Epithelial cell of prostate (primary cell): ENCODE measurements around the gene BCL2.
A peak's percentile ranks its signal among the peaks of the same experiment; 100 is the strongest.

Source experiments
- DNase-seq: peaks from one replicate; pipeline ENCODE4 v3.0.0-alpha.2; 2011; ENCODE audit warnings: low read depth, low spot score
- H3K27ac ChIP-seq: fragments of 450-650 bp; 2 replicates; pipeline ENCODE4 v1.5.1; 2017; ENCODE audit warnings: mild to moderate bottlenecking

BCL2 gene

DNA sequence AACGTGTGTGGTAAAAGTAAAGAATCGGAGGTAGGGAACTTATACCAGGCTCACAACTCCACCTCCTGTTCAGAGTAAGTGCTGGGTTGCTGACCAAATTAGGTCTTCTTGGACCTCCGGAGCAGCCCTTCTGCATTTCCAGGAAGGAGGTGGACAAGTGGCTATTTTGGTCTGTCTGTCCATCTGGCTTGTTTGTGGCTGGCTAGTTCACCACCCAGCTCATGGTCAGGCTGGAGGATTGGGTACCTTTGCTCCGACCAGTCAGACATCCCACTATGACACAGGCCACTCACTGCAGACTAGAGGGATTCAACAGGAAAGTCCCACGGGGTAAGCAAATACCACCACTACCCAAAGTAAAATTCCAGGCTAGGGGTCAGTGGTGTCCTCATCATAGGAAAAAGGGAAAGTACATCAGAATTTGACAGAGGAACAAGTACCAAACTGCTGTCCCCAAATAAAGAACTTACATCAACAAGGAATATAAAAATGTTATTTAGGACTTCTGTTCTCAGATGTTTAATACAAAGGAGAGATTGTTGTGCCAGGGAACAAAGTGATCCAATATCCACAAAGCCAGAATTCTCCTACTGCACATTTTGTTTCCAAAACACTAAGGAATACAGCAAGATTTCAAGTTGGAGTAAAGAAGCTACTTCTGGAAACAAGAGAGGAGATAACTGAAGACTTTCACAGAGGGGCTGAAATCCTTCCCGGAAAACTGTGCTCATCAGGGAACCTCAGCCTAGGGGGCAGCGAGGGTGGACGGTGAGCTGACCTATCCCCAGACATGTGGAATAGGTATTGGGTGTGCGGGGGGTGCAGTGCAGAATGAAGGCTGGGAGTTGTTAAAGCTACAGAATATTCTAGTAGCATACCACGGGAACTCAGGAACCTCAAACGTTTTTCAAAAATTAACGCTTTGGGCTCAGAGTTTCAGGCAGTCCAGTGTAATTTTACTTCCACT lies 56.9 kb downstream of the BCL2 start:
- DNase-seq = no peak
- no peak overlapping the region for H3K27ac ChIP-seq

DNA sequence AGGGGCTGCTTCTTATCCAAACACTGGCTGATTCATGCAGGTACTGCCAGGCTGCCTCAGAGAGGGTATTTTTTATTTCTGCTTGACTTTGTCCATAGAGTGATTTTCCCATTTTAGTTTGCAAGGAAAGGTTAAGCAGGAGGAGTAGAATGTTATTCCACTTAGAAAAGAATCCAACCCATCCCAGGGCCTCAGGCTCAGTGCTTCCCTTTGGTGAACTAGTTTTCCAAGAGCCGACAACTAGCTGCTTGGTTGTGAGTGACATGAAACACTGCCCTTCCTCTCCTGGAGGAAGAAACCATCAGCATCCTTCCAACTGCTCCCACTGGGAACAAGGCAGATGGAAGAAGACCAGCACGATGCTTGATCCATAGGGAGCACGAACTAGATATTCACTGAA lies 58.5 kb downstream of the BCL2 start:
- no peak overlapping the region for H3K27ac ChIP-seq
- no peak for DNase-seq

DNA sequence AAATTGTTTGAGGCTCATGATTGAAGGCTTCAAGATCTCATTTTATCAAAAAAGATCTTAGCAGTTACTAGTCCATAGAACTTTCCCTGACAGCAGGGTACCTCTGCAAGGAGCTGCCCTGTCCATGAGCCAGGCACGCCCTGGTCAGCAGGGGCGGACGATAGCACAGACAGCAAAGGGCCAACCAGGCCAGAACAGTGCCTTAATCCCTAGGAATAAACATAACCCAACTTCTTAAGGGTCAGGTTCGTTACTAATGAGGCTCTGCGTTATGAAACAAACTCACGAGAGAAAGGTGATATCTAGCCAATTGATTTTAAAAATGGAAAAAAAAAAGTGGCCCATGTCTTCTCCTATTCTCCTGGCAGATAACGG lies 59.2 kb downstream of the BCL2 start:
- no peak for DNase-seq
- H3K27ac ChIP-seq = no peak overlapping the region

DNA sequence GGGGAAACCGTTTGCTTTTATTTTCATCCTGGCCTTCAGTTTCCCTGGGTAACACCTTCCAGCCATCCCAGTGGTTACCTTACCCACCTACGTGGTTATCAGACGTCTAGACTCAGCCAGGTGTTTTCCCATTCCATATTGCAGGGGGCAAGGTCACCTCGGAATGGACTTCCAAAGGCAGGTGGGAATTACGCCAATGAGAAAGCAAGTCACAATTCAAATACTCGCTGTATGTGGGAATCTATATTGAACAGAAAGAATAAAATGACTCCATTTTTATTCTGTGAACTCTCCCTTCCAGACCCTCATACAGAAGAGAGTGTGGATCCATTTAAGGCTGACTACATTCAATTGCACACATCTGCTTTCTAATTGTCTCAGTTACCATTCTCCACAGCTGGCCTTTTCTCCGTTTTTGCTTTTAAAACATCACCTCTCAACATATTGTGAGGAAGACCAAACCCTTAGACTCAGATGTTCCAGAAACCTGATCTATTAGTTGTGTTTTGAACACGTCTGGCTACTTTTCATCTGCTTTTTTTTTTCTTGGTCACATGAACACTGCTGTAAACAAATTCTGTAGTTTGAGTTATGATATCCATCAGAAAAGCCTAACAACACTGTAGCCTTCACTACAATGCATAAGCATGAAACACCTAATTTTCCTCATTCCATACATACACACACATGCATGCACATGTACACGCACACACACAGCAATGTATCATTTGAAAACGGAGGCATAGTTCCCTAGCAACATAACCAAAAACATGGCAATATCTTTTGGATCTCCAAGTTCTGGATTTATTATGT lies 59.8 kb downstream of the BCL2 start:
- H3K27ac ChIP-seq = no peak overlapping the region
- peak; percentile 34 for DNase-seq

DNA sequence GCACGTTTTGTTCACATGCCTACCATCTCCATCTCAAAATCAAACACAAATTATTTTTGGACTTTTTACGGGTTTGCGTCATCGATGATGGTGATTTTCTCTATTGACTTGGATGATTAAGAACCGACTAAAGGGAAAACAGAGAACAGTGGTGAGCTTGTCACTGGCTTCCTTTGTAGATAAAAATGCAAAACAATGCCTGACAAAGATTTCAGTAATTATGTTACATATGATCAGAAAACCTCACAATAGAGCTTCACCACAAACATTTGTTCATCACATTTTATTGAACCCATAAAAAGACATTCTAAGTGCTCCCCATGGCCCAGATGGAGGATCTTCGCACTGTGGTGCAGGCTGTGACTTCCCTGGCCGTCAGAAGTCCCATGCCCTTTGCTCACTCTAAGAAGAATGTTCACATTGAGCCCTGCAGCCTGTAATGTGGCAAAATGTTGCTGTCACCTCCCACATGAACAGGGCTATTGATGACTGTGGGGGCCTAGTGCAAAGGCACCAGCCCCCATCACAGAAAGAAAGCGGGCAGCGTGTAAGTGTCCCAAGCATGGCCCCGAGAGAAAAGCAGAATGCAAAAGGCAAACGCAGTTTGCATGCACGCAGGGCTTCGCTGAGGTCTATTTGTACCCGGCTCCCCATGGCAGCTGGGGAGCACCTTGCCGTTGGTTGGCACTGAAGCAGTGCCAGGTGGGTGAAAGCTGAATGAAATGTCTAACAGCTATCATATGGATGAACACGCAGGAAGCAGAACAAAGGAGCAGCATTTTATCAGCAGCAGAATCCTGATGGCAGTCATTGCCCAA lies 60.6 kb downstream of the BCL2 start:
- DNase-seq = no peak
- H3K27ac ChIP-seq = no peak overlapping the region

DNA sequence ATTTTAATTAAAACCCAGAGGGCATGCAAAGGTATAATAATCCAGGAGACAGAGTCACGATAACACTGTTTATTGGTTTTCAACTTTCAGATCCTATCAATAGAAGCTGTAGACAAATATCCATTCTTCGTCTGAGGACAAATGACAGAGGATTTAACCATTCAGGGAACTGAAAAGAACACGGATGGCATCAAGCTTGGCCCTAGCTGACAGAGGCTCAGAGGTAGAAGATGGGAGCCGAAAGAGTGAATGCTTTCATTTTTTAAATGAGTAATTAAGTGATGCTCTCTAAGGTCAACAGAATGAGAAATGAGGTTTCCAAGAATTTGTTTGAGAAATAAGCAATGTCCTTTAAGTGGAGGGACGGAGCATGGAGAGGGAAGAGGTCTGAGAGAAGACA lies 62.1 kb downstream of the BCL2 start:
- no peak overlapping the region for H3K27ac ChIP-seq
- DNase-seq = no peak

DNA sequence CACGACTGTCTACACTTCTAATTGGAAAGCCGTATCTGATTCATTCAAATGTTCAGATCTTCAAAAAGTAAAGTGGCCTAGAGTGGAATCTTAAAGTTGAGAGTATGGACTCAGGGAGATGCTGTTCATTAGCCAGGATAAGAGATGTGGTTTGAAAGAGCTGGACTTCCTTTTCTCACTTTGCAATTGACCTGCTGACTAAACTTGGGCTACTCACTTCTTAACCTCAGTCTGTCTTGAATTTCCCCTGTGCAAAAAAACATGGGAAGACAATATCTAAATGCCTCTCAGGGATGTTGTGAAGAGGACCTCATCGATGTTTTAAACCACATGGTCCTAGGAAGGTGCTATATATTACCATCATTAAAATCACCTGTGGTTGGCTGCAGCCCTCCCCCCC lies 64.1 kb downstream of the BCL2 start:
- DNase-seq = no peak
- no peak overlapping the region for H3K27ac ChIP-seq

DNA sequence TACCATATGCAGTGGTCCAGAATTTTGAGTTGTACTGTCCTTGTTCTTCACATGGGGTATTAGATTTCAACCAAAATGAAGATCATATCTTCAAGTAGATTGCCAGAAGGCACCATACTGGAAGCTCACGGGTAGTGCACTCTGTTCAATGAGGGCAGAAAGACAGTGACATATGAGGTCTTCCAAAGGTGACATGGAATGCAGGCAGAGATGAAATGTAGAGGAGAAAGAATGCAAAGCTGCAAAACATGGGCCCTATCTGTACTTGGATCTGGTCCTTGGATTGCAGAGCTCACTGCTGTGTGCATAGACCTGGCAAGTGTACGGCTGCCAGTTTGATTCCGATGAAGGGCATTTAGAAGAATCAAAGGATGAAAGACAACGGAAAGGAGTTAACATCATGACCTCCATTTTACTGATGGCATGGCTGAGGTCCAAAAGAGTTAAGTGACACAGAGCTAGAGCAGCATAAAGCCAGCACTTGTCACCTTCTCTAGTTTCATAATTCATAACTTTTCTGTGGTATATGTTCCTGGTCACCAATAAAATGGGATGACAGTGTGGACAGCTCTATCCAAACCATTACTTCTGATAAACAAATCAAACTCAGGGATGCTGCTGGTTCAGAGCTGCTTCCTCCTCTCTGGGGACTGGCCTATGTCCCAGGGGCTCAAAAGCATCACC lies 64.7 kb downstream of the BCL2 start:
- DNase-seq = no peak
- no peak overlapping the region for H3K27ac ChIP-seq

DNA sequence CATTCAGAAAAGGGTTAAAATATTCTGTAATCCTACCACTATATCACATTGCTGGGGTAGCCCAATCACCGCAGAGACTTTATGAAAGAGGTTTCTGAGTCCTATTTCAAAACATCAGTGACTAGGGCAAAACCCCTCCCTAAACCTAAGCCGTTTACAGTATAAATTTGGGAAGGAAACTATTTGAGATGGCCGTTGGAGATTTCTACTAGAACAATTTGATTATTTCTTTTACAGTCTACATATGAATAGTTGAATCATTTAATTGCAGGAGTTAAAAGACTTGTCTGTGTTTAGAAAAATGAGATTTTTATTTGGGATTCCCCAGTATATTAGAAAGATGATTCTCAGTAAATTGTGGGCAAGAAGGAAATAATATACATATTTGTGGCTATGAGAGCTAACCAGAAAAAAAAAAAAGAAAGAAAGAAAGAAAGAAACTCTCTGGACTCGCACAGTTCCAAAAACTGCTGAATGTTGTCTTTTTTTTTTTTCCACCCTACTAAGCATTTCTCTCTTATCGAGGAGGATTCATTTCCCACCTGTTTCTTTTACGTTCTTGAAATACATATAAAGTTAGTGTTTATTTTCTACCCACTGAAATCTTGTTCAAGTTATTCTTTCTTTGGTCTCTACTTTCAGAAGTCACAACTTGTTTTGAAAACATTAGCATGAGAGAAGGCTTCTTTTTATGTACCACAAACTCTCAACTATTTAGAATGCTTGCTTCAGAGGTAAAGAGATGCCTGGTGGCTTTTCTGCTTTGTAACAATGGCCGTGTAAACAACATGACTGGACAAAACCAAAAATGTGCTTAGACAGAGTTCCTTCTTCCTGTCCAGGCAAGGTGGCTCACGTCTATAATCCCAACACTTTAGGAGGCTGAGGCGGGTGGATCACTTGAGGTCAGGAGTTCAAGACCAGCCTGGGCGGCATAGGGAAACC lies 65.9 kb downstream of the BCL2 start:
- peak overlapping the region; percentile 34 for H3K27ac ChIP-seq
- DNase-seq = peak; percentile 29

DNA sequence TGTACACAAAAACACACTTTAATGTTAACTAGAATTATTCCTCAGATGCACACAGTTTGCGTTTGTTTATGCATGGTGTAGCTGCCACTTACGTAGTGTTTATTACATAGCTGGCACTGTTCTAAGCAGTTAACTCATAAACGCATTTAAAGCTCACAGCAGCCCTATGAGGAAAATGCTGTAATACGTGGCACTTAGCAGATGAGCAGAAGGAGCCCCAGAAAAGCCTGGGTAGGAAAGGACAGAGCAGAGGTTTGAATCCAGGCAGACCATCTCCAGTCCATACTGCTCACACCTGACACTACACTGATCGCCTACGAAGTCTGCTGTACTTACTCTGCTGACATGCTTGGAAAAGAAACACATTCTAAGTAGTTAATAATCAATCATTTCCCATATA lies 66.6 kb downstream of the BCL2 start:
- H3K27ac ChIP-seq = peak overlapping the region; percentile 34
- DNase-seq = no peak

DNA sequence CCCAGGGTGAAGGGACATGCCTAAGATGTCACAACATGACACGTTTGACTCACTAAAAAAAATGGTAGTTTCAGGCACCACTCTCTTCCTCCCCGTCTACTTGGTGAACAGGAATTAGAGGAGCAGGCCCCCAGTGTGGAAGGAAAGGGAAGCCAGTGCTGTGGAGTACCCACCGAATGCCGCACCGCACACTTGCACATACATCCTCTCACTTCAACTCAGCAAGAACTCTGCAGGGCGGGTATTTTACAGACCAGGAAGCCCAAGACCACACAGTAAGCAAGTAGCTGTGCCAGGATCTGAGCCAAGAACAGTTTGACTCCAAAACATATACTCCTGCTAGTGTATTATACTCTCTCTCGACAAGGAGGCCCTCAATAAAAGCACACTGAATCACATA lies 69.8 kb downstream of the BCL2 start:
- no peak for DNase-seq
- no peak overlapping the region for H3K27ac ChIP-seq

DNA sequence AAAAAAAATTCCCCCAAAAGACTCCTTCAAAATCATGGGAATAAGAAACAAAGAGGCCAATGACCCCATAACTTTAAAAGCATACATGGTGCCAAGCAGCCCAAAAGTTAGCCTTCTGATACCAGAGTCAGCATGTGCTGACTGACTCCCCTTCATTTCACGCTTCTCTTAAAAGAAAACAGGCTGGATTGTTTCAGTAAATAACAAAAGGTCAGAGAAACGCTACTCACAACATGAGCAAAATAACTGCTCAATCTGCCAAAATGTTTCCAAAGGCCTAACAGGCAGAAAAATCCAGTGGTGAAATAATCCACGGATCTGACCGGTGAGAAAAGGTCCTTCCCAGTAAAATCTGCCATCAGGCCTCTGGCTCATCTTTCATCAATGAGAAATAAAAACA lies 71.6 kb downstream of the BCL2 start:
- DNase-seq = no peak
- H3K27ac ChIP-seq = no peak overlapping the region

DNA sequence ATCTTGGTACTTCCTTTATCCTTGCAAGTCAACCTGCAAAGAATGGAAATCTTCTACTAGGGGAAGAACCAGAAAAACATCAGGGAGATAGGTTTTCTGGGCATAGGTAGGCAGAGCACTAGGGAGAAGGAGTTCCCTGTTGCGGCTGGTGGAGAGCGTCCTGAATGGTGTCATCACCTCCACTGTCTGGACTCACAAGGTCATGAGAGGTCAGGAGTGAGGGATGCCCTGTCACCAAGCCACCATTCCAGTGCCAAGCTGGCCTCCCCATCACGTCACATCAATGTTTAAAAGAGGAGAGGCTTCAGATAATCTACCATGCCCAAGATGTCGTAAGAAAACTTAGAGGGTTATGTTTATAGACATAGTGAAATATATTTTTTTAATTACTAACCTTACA lies 72.1 kb downstream of the BCL2 start:
- no peak for DNase-seq

DNA sequence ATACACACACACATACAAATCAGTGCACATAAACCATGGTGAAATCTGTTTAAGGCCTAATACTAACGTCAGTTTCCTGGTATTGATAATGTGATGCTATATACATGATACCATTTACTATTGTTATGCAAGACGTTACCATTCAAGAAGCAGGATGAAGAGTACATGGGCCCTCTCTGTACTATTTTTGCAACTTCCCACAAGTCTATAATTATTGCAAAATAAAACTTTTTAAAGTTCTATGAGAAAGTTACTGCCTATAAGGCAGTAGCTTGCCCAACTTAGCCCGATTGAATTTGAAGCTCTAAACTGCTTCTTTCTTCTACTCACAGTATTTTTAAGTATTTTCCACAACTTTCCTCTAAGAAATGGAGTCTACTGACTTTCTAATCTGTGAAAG lies 74.0 kb downstream of the BCL2 start:
- H3K27ac ChIP-seq = no peak overlapping the region
- no peak for DNase-seq

More for the DNA sequence above, 72.1 kb downstream of the BCL2 start:
- no peak overlapping the region for H3K27ac ChIP-seq

DNA sequence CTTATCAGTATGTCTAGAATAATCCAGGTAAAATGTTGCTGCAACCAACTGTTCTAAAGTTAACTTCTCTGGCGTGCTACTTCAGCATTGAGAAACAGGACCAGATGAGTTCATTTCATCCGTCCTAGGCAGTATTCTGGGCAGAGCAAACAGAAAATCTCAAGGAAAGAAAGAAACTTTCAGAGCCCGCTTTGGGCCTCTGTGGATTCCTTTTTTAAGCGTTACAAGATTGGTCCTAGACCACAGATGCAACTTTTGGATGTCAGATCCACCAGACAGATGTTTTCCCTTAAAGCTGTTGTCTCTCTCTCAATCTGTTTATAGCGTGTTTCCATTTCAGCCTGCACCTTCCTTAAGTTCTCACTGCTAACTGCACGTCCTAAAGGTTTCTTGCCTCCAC lies 75.0 kb downstream of the BCL2 start:
- H3K27ac ChIP-seq = no peak overlapping the region
- DNase-seq = no peak

DNA sequence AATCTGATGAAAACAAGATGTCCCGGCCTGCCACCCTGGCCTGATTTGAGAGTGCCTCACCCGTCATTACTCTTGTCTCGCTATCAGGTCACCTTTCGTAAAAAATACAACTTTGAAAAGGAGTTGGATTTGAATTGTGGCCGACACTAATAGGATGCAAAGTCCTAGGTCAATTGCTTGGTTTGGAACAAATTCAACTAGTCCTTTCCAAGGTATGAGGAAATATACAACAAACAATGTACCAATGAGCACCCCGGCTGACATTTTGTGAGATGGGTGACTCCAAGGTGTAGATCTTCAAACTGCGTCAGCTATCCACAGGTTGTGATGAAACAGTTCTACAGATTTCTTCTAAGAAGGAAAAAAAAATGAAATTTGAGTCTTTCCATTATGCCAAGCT lies 77.8 kb downstream of the BCL2 start:
- no peak for DNase-seq
- no peak overlapping the region for H3K27ac ChIP-seq

DNA sequence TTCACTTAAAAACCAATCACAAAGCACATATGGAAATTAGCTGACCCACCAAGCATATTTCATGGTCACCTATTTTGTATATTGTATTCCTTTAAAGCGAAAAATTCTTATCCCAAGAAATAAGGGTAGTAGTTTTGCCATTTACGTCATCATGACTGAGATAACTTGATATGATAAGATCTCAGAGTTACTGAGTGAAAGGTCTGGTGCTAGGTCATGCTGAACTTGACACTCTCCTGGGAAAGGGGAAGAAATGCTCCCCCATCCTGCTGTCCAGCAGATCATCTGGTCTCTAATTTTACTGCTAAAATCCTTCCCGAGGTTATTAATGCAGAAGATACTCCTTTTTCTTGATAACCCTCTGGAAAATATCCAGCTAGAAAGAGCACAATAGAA lies 78.3 kb downstream of the BCL2 start:
- no peak overlapping the region for H3K27ac ChIP-seq
- no peak for DNase-seq

DNA sequence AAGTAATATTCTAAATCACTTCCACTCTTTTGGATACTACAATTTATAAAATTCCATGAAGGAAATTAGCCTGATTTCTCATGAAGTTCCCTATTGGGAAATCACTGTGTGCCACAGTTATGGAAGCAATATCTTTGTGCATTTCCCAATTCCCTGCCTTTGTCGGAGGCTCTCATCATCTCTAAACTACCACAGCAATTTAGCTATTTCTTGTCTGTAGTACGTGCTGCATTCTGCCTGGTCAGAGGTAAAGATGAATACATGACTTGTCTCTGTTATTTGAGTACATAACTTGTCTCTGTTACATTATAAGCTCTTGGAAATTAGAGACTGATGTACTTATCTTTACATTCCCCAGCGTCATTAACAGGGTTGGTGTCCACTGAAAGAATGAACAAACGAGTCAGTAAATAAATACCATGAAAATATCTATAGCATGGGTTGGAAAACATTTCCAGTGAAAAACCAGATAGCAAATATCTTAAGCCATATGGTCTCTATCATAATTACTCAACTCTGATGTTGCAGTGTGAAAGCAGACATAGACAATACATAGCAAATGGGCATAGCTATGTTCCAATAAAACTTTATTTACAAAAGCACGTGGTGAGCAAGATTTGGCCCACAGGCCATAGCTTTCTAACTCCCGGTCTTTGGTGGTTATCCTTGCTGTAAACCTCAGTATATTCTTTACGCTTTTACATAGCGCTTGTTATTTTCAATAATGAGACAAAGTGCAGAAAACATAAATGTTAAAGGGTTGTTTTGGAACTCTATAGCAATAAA lies 78.8 kb downstream of the BCL2 start:
- no peak for DNase-seq
- H3K27ac ChIP-seq = no peak overlapping the region
